GM19043 (cell line): ENCODE measurements around the gene WFDC9.
"Not testable (repeated sequence)": the region's sequence is repeated elsewhere in the genome, so short reads cannot be mapped to it uniquely, and the experiment has no call there.

Source experiments
- ATAC-seq: cut with Tn5 transposase; IDR thresholded peaks from one replicate; pipeline ENCODE4 v1.9.1; 2021; ENCODE audit warnings: low read depth; ENCODE audit not compliant: unreplicated experiment

WFDC9 gene

DNA sequence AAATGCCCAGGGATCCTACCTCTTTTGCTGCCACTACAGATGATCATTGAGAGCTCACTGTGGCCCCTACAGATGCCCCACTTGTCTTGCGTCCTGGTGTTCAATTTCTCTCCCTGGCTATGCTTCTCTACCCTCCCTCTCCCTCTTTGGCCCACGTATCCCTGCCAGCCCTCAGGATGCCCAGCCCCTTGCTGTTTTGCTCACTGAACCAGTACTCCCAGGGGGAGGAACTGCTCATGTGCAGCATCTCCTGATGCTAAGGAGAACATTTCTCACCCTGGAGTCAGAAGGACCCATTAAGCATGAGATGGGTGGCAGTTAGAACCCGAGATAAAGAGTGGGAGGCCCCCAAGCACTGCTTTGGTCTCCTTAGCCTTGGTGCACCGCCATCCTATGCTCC, at the start of gene WFDC9:
TSS of gene WFDC9 (minus strand) at position 101 of the 400 bp plus-strand sequence. CDS start 21,103 bp downstream, outside the sequence.
- no peak for ATAC-seq

DNA sequence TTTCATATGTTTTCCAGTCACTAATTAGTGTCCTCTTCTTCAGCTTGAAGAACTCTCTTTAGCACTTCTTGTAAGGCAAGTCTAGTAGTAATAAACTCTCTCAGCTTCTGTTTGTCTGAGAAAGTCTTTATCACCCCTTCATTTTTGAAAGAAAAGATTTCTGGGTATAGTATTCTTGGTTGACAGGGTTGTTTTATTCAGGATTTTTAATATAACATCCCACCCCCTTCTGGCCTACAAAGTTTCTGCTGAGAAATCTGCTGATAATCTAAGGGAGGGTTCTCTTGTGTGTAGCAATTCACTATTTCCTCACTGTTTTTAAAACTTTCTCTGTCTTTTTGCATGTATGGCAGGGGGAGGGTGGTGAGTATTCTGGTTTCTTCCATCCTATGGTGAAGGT, 48.6 kb upstream of the WFDC9 start:
- no peak for ATAC-seq

DNA sequence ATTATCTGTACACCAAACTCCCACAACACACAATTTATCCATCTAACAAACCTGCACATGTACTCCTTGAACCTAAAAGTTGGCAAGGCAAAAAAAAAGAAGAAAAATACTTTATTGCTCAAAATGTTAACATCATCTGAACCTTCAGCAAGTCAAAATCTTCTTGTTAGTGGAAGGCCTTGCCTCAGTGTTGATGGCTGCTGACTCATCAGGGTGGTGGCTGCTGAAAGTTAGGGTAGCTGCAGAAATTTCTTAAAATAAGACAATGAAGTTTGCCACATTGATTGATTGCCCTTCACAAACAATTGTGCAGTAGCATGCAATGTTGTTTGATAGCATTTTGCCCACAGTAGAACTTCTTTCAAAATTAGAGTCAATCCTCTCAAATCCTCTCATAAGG, 41.7 kb upstream of the WFDC9 start:
- no peak for ATAC-seq

DNA sequence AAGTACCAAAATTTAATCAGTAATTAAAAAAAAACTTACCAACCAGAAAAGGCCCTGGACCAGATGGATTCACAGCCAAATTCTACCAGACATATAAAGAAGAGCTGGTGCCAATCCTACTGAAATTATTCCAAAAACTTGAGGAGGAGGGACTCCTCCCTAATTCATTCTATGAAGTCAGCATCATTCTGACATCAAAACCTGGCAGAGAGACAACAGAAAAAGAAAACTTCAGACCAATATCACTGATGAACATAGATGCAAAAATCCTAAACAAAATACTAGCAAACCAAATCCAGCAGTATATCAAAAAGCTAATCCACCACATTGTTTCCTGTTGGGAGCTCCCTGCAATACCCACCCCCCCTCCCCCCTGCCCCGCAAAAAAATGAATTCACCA, 39.1 kb upstream of the WFDC9 start, which contains the start of gene WFDC11:
TSS of gene WFDC11 (minus strand) at position 101 of the 400 bp plus-strand sequence. CDS start 19,639 bp downstream, outside the sequence.
- no peak for ATAC-seq

DNA sequence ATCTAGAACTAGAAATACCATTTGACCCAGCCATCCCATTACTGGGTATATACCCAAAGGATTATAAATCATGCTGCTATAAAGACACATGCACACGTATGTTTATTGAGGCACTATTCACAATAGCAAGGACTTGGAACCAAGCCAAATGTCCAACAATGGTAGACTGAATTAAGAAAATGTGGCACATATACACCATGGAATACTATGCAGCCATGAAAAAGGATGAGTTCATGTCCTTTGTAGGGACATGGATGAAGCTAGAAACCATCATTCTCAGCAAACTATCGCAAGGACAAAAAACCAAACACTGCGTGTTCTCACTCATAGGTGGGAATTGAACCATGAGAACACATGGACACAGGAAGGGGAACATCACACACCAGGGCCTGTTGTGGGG, 26.0 kb upstream of the WFDC9 start:
- ATAC-seq: not testable (repeated sequence)

DNA sequence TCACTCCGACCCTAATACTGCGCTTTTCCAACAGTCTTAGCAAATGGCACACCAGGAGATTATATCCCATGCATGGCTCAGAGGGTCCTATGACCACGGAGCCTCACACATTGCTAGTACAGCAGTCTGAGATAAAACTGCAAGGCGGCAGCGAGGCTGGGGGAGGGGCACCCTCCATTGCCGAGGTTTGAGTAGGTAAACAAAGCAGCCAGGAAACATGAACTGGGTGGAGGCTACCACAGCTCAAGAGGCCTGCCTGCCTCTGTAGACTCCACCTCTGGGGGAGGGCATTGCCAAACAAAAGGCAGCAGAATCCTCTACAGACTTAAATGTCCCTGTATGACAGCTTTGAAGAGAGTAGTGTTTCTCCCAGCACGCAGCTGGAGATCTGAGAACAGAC, 20.6 kb upstream of the WFDC9 start:
- not testable (repeated sequence) for ATAC-seq

DNA sequence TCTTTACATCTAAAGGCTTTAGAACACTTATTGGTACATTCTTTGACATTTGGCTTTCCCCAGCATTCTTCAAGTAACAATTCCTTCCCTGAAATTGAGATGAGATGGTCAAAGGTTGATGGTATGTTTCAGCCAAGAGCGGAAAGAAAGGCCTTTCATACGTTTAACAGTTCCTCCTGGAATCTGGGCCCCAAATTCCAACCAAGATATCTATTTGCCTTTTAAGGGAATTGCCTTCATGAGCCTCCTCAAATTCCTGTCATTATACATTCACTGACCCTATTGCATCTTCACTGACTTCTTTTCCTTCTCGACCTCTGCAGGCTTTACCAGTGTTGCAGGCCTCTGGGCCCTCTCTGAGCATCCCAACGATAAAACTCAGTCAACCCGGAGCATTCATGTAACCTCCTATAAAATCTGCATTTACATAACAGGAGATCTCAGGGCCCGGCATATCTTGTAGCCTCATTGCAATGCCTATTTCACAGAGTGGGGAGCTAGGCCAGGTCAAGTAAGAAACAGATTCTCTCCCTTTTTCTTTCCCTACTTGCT, 18.3 kb upstream of the WFDC9 start:
- ATAC-seq: no peak

DNA sequence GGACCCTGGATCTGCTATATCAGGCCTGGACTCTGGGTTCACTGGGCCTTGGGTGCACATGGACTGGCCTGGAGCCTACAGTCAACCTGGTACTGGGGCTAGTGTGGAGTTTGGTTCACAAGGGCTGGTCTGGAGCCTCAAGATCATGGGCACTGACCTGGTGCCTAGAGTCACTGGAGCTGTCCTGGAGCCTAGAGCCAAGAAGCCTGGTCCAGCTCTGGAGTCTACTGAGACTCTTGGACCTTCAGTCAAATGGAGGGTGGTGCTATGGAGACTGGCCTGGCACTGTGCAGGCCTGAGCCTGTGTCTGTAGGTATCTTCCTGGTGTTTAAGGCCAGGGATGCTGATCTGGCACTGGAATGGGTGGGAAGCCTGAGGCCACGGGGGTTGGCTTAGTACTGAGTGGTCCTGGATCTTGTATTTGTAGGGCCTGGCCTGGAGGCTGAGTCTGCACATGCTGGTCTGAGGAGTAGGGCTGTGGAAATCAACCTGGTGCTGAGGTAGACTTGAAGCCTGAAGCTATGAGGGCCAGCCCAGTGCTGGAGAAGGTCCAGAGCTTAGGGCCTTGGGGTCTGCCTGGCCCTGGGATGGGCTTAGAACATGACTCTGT, 16.5 kb upstream of the WFDC9 start:
- ATAC-seq: no peak

DNA sequence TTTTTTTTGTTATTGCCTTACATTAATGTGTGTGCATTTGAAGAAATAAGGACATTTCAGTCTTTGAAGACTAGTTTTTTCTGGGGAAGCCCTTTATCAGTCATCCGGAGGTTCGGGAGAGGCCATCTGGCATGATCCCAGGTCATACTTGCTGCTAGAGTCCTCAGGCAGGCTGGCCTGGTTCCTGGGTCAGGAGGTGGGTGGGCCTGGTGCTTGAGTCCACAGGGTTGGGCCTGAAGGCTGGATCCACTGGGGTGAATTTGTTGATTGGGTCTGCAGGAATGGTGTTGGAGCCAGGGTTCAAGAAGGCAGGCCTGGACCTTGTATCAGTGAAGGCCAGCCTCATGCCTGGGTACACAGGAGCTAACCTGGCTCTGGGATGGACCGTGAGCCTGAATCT, 15.8 kb upstream of the WFDC9 start:
- ATAC-seq: no peak

DNA sequence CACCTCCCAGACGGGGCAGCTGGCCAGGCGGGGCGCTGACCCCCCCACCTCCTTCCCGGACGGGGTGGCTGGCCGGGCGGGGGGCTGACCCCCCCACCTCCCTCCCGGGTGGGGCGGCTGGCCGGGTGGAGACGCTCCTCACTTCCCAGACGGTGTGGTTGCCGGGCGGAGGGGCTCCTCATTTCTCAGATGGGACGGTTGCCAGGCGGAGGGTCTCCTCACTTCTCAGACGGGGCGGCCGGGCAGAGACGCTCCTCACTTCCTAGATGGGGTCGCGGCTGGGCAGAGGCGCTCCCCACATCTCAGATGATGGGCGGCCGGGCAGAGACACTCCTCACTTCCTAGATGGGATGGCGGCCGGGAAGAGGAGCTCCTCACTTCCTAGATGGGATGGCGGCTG, 14.8 kb upstream of the WFDC9 start:
- ATAC-seq: not testable (repeated sequence)

DNA sequence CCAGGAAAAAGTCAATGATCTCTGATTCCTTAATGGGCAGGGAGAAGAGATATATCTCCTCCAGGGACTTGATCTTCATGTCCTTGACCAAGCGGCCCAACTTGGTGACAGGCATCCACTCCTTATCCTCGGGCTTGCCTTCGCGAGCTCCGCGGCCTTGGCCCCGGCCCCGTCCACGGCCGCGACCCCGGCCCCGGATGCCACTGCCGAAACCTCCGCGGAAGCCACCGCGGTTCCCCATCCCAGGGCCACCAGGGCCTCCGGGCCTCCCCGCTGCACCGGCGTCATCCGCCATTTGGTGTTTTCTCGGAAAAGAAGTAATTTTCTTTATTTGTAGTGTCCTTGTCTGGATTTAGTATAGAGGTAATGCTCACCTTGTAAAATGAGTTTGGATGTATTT, 10.0 kb upstream of the WFDC9 start:
- ATAC-seq: not testable (repeated sequence)

DNA sequence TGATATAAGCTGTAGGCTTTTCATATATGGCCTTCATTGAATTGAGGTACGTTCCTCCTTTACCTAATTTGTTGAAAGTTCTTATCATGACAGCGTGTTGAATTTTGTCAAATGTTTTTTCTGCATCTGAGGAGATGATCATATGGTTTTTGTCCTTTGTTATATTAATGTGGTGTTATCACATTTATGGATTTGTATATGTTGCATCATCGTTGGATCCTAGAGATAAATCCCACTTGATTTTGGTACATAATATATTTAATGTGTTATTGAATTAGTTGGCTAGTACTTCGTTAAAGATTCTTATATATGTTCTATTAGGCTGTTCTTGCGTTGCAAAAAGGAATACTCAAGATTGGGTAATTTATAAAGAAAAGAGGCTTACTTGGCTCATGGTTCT, 8.6 kb upstream of the WFDC9 start:
- ATAC-seq: no peak

DNA sequence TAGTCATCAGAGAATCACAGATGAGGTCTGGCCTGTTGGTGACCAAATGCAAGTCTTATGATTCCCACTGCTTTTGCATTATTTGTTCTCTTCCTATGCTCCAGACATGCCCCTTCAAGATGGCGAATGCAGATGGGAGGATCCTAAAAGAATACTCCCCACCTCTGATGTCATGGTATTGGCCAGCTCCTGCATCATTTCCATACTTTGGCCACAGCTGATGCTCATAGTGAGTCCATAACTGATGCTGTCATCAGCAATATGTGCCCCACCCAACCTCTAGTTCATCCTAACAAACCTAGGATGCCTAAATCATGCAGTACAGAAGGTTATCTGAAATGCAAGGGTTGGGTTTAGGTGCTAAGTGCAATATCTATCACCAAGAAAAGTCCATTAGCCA, 5.4 kb upstream of the WFDC9 start:
- ATAC-seq: no peak

DNA sequence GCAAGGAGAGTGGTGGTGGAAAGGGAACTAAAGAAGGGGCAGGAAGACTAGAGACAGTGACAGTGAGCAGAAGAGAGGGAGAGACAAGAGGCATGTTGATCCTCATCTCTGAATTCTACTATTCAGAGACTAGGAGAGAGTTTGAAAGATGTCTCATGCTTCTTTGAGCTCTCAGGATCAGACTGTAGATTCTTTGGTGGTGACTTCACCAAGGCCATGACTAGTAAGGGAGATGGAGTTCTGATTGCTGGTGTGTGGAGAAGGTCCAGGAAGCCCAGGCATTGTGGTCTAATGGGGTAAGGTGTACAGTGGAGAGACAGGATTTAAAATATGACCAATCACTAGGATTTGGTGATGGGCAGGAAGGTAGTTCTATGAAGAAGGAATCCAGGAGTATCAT, 713 bp downstream of the WFDC9 start:
- no peak for ATAC-seq

DNA sequence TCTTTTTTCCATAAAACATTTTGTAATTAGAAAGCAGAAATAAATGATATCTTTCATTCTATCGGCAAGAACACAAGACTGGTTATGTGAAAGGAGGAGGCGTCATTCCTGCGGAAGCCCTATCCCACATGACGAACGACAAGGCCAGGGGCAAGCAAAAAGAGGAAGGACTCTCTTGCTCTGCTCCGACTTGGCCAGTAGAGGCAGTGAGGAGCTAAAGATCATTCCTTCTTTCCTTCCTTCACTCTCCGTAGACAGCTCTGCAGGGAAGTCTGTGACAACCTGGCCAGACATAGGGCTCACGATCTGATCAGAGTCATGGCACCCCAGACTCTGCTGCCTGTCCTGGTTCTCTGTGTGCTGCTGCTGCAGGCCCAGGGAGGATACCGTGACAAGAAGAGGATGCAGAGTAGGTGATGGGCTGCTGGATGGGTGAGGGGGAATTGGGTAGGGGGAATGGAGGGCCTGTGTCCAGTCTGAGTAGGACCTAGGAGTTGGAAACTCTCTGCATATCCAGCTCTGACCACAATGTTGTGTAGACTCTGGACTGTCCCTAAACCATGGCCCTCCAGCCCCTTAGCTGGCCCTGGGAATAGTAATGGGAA, 1.5 kb downstream of the WFDC9 start, which contains the start of gene WFDC10A:
TSS of gene WFDC10A (plus strand) at position 244 of the 605 bp plus-strand sequence. CDS start at position 319, 75 bp downstream.
- no peak for ATAC-seq

DNA sequence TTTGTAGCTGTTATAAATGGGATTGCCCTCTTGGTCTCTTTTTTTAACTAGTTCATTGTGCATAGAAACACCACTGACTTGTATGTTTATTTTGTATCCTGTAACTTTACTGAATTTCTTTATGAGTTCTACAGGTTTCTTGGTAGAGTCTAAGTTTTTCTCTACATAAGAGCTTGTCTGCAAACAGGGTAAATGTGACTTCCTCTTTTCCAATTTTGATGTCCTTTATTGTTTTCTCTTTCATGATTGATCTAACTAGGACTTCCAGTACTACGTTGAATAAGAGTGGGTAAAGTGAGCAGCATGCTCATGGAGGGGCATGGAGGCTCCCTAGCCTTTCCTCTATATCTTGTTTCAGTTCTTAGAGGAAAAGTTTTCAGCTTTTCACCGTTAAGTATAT, 4.5 kb downstream of the WFDC9 start:
- ATAC-seq: no peak

DNA sequence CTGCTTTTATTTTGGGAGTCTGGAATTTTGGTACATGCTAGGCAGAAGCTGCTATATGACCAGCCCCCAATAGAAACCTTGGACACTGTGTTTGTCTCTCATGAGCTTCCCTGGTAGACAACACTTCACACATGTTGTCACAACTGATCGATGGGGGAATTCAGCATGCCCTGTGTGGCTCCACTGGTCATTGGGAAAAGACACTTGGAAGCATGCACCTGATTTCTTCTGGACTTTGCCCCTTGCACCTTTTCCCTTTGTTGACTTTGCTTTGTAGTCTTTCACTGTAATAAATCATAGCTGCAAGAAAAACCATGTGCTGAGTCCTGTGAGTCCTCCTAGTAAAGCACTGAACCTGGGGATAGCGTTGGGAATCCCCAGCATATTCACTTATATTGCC, 9.5 kb downstream of the WFDC9 start:
- no peak for ATAC-seq

DNA sequence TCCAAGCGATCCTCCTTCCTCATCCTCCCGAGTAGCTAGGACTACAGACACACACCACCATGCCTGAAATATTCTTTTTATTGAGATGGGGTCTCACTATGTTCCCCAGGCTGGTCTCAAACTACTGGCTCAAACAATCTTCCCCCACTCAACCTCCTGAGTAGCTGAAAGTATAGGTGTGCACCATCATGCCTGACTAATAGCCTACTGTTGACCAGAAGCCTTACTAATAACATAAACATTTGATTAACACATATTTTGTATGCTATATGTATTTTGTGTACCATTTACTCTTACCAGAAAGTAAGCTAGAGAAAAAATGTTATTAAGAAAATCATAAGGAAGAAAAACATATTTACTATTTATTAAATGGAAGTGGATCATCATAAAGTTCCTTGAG, 13.5 kb downstream of the WFDC9 start:
- no peak for ATAC-seq

DNA sequence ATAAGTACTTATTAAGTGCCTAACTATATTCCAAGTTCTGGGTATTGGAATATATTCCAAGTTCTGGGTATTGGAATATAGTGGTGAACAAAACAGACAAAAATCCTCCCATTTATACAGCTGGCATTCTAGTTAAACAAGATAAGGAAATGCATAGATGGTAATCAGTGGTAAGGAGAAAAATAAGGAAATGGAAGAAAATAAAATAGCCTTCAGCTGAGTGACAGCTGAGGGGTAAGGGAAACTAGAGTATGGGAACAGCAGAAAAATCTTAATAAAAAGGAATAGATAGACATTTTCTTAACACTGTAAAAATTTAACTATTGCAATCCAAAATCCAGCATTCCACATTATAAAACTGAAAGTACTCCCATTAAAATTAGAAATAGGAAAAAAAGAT, 18.8 kb downstream of the WFDC9 start:
- no peak for ATAC-seq

DNA sequence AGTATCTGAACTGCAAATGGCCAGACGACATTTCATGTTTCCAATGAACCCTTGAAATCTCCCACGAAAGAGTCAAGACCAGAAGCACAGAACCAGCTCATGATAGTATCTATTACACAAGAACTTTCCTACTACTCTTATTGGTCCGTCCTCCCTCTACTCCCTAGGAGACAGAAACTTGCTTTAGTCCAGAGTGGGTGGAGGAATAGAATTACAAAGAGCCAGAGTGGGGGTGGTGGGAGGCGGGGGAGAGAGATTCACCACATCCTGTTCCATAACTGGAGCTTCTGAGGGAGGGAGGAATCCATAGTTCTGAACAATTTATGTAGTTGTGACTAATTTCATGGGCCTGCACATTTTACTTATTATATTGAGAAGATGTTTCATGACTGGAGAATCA, 20.0 kb downstream of the WFDC9 start:
- ATAC-seq: no peak

DNA sequence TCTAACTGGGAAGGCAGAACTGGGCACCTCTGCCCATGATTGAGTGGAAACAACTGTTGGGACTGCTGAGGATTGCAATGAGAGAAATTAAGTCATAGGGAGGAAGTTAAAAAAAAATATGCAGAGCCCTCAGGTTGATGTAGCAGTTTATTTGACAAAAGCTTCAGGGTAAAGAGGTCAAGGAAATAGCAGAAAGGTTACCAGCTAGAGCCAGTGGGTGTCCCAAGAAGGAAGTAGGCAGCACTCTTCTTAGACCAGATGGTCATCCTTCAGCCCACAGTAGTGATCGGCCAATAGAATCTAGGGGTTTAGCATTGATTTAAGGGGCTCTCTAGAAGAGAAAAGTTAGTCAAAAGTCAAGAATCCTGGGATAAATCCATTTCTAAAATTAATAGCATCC, 23.3 kb downstream of the WFDC9 start:
- no peak for ATAC-seq

DNA sequence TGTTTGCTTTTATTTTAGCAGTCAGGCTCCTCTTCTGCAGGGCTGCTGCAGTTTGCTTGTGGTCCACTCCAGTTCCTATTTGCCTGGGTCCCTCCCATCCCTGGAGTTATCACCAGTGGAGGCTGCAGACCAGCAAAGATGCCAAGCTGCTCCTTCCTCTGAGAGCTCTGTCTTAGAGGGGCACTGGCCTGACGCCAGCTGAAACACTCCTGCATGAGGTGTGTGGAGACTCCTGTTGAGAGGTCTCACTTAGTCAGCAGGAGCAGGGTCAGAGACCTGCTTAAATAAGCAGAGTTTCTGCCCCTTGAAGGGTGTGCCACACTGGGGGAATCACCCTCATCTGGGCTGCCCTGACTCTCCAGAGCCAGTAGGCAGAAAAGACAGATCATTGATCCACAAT, 35.8 kb downstream of the WFDC9 start:
- ATAC-seq: no peak
